ENCODE data around the gene SYNRG.

Gene SYNRG

GRCh38 chr17:37478187-37478586 is 131.0 kb downstream of the SYNRG start:
- in situ Hi-C loops (cut with MboI; ENCODE audit: low sequenced_read_pairs) = no loop called here

- in situ Hi-C loops (cut with MboI; ENCODE audit: low sequenced_read_pairs) = no loop called here
Measured at GRCh38 chr17:37476431-37477120, 132.6 kb downstream of the SYNRG start.

GRCh38 chr17:37475731-37476420 is 133.3 kb downstream of the SYNRG start:
- in situ Hi-C loops (cut with MboI; ENCODE audit: low sequenced_read_pairs) = no loop called here

- in situ Hi-C loops (cut with MboI; ENCODE audit: low sequenced_read_pairs) = no loop called here
Measured at GRCh38 chr17:37470181-37470580, 139.0 kb downstream of the SYNRG start.

- in situ Hi-C loops (cut with MboI; ENCODE audit: low sequenced_read_pairs) = no loop called here
Measured at GRCh38 chr17:37466471-37466870, 142.7 kb downstream of the SYNRG start.

- in situ Hi-C loops (cut with MboI; ENCODE audit: low sequenced_read_pairs) = no loop called here
Measured at GRCh38 chr17:37465069-37465616, 144.1 kb downstream of the SYNRG start.
